Hepatocyte (in vitro differentiated cells): ENCODE data around the gene COL24A1. TPM values are rescaled to one million over a fixed set of nuclear protein-coding genes. Genes with fewer than 3 reads are reported as not detected.

Source experiments
- DNase-seq: peaks from one replicate; pipeline ENCODE4 v3.0.0-alpha.2; 2016; ENCODE audit warnings: low spot score
- H2AFZ ChIP-seq: fragments of 200-600 bp; sonication (generic); 2 replicates; pipeline ENCODE4 v1.6.0; 2016; ENCODE audit warnings: antibody characterized with exemption, mild to moderate bottlenecking
- H3K27ac ChIP-seq: fragments of 200-600 bp; sonication (generic); 2 replicates; pipeline ENCODE4 v1.5.1; 2016; ENCODE audit warnings: mild to moderate bottlenecking
- H3K27me3 ChIP-seq: fragments of 200-600 bp; sonication (generic); 2 replicates; pipeline ENCODE4 v1.6.1; 2016
- H3K36me3 ChIP-seq: fragments of 200-600 bp; sonication (generic); replicated peaks from 2 replicates; pipeline ENCODE4 v1.5.1; 2016; ENCODE audit warnings: low read depth; ENCODE audit not compliant: insufficient read depth
- H3K4me1 ChIP-seq: fragments of 200-600 bp; sonication (generic); 2 replicates; pipeline ENCODE4 v1.5.1; 2016; ENCODE audit warnings: mild to moderate bottlenecking, moderate library complexity; ENCODE audit not compliant: insufficient read depth
- H3K4me2 ChIP-seq: fragments of 200-600 bp; sonication (generic); 2 replicates; pipeline ENCODE4 v1.6.0; 2016
- H3K4me3 ChIP-seq: fragments of 200-600 bp; sonication (generic); 2 replicates; pipeline ENCODE4 v1.5.1; 2016; ENCODE audit warnings: mild to moderate bottlenecking
- H3K79me2 ChIP-seq: fragments of 200-600 bp; sonication (generic); 2 replicates; pipeline ENCODE4 v1.6.0; 2017; ENCODE audit warnings: mild to moderate bottlenecking
- H3K9me2 ChIP-seq: fragments of 200-600 bp; sonication (generic); replicated peaks from 2 replicates; pipeline ENCODE4 v1.6.0; 2017; ENCODE audit warnings: mild to moderate bottlenecking; ENCODE audit not compliant: insufficient read depth
- H3K9me3 ChIP-seq: fragments of 200-600 bp; sonication (generic); 2 replicates; pipeline ENCODE4 v1.5.1; 2016; ENCODE audit warnings: low read depth, mild to moderate bottlenecking
- H4K20me1 ChIP-seq: fragments of 200-600 bp; sonication (generic); 2 replicates; pipeline ENCODE4 v1.6.0; 2016; ENCODE audit warnings: mild to moderate bottlenecking; ENCODE audit not compliant: insufficient read depth, poor library complexity, severe bottlenecking
- EZH2 ChIP-seq: fragments of 200-600 bp; sonication (generic); IDR thresholded peaks from 2 replicates; pipeline ENCODE4 v1.6.1; 2016; ENCODE audit warnings: antibody characterized with exemption, mild to moderate bottlenecking, borderline replicate concordance
- EZH2phosphoT487 ChIP-seq: fragments of 200-600 bp; sonication (generic); IDR thresholded peaks from one replicate; pipeline ENCODE4 v1.6.1; 2018; ENCODE audit warnings: antibody characterized with exemption, mild to moderate bottlenecking, low read depth, moderate library complexity; ENCODE audit not compliant: unreplicated experiment, severe bottlenecking
- WGBS: methylation state at CpG from one replicate; pipeline ENCODE4 v1.1.6; 2016; ENCODE audit warnings: low lambda C conversion rate; ENCODE audit errors: missing lambda C conversion rate; 5-methylcytosine and 5-hydroxymethylcytosine counted together
- polyA plus RNA-seq: library from polyadenylated mRNA; unstranded; fragments of >200 nt; fragmentation: Nextera tagmentation; extraction: Ambion mirVana; gene quantifications from 2 replicates; pipeline ENCODE4 v1.2.1, GENCODE V29; 2016
- total RNA-seq: library from RNA; depleted of rRNA; stranded (reverse); fragments of >200 nt; gene quantifications from 2 replicates; pipeline ENCODE4 v1.2.3, GENCODE V29; 2014
- TF ChIP-seq, protein P1 (sequence below): fragments of 200-600 bp; sonication (generic); IDR thresholded peaks from 2 replicates; pipeline ENCODE4 v1.5.1; 2016; ENCODE audit warnings: antibody characterized with exemption, mild to moderate bottlenecking; ENCODE audit not compliant: poor library complexity

The COL24A1 gene
- total and polyA plus RNA-seq, 2 experiments from 2014 or later = 2.4 to 2.7 TPM

DNA sequence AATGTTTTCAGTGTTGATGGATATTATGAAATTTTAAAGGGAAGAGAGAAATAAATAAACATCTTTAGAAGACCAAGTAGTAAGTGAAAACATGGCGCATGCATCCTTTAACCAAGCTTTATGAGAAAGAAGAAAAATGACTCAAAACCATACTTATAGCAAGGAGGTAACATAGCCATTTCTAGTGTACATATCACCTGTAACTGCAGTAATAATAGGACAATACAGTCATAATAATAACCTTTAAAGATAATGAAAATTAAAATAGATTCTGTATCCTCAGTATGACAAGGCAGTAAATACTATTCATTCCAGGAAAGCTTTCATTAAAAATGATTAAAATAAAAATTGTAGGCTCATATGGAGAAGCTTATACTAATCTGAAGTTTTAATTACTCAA lies 141.2 kb downstream of the COL24A1 start:
- TF ChIP-seq, protein P1, sequence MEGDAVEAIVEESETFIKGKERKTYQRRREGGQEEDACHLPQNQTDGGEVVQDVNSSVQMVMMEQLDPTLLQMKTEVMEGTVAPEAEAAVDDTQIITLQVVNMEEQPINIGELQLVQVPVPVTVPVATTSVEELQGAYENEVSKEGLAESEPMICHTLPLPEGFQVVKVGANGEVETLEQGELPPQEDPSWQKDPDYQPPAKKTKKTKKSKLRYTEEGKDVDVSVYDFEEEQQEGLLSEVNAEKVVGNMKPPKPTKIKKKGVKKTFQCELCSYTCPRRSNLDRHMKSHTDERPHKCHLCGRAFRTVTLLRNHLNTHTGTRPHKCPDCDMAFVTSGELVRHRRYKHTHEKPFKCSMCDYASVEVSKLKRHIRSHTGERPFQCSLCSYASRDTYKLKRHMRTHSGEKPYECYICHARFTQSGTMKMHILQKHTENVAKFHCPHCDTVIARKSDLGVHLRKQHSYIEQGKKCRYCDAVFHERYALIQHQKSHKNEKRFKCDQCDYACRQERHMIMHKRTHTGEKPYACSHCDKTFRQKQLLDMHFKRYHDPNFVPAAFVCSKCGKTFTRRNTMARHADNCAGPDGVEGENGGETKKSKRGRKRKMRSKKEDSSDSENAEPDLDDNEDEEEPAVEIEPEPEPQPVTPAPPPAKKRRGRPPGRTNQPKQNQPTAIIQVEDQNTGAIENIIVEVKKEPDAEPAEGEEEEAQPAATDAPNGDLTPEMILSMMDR = no peak
- no peak for TF ChIP-seq EZH2
- no peak for TF ChIP-seq EZH2phosphoT487
- H3K27ac ChIP-seq = no peak overlapping the region
- 100% methylated on average over 1 of the region's 1 CpG for WGBS
- H3K9me2 ChIP-seq = no peaks in the 10 kb centered on the region
- no peak for DNase-seq
- H3K27me3 ChIP-seq = no peaks in the 10 kb centered on the region
- H3K4me3 ChIP-seq = no peak overlapping the region
- no peaks in the 10 kb centered on the region for H3K4me1 ChIP-seq
- no peaks in the 10 kb centered on the region for H3K36me3 ChIP-seq
- no peaks in the 10 kb centered on the region for H3K79me2 ChIP-seq
- H4K20me1 ChIP-seq = no peaks in the 10 kb centered on the region
- H2AFZ ChIP-seq = no peak overlapping the region
- H3K4me2 ChIP-seq = no peak overlapping the region
- no peaks in the 10 kb centered on the region for H3K9me3 ChIP-seq

DNA sequence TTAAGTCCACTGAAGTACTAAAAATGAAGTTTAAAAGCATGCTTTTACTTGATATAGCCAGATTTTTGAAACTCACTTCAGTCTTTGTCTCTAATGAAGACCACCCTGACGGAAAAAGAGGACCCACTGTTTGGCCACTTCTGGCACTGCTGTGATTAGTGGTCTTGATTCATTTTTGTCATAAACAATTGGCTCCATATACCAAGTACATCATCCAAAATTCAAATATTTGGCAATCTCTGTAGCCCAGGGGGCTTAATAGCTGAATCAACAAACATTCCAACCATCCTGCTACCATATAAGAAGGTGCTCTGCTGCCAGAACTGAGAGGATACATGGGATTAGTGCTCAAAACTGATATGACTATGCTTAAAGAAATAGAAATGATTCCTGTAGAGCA lies 156.0 kb downstream of the COL24A1 start:
- 0% methylated on average over 1 of the region's 1 CpG for WGBS
- H4K20me1 ChIP-seq = no peaks in the 10 kb centered on the region
- H3K27me3 ChIP-seq = no peaks in the 10 kb centered on the region
- no peak for TF ChIP-seq EZH2phosphoT487
- no peak for TF ChIP-seq EZH2
- TF ChIP-seq, protein P1 = no peak
- H3K4me3 ChIP-seq = no peak overlapping the region
- no peaks in the 10 kb centered on the region for H3K9me3 ChIP-seq
- H3K4me1 ChIP-seq = no peaks in the 10 kb centered on the region
- no peak overlapping the region for H2AFZ ChIP-seq
- H3K4me2 ChIP-seq = no peak overlapping the region
- no peaks in the 10 kb centered on the region for H3K79me2 ChIP-seq
- H3K27ac ChIP-seq = peak overlapping the region; percentile 17
- H3K36me3 ChIP-seq = no peaks in the 10 kb centered on the region
- no peaks in the 10 kb centered on the region for H3K9me2 ChIP-seq
- DNase-seq = no peak

DNA sequence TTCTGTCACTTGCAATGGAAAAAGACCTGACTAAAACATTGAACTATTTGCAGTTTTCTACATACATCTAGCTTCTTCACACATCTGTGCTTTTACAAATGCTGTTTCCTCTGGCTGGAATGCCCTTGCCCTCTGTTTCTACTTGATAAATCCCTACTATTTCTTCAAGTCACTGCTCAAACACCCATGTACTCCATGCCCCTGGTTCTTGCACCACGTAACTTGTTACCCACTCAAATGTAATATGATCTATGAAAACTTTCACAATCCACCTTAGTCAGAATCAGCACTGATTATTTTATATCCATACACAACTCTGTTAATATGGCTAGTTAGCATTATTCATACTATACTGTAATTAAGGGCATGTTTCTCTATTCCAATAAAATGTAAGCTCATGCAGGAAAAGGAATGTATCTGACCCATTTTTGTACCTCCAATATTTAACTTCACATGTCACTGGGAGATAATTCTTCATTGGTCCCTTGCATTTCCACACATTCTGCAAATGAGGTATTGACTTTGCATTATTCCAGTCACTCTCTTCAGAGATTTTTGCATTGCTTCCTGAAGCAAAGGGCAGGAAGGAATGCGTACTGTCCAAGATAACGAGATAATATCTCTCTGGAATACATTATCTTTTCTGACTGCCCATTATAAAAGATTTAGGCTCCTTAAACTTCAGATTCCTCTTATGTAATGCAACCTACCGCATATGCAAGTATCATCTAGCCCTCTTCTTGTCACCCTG lies 158.3 kb downstream of the COL24A1 start:
- Histone ChIP-seq H3K27me3 (no peaks in the 10 kb centered on the region), H3K9me3 (no peaks in the 10 kb centered on the region), H2AFZ (no peak overlapping the region), H3K4me3 (no peak overlapping the region), H3K9me2 (no peaks in the 10 kb centered on the region), H3K4me2 (no peak overlapping the region), H3K79me2 (no peaks in the 10 kb centered on the region), H3K36me3 (no peaks in the 10 kb centered on the region), H3K27ac (no peak overlapping the region), H4K20me1 (no peaks in the 10 kb centered on the region), H3K4me1 (no peaks in the 10 kb centered on the region)
- DNase-seq = no peak
- 75% methylated on average over 4 of the region's 4 CpGs for WGBS
- no peak for TF ChIP-seq EZH2phosphoT487
- no peak for TF ChIP-seq EZH2
- TF ChIP-seq, protein P1 = no peak
